Stimulated activated CD4-positive, alpha-beta T cell treated with anti-CD3 and anti-CD28 coated beads, Interleukin-12 subunit alpha, Interleukin-12 subunit beta, amount 100 ng/mL, for 48 hours (primary cell): Measurements from ENCODE around the gene MRPL55.

ENCODE experiments used
- DNase-seq, 3 donors: peaks; one replicate each; pipeline ENCODE4 v3.0.0-alpha.2; 2020; ENCODE audit warnings: low read depth in 2 of 3, low spot score in 1 of 3

MRPL55 gene

GRCh38 chr1:228072658-228073043 lies 36.4 kb downstream of the MRPL55 start:
- no peak for DNase-seq

- DNase-seq, result no peak
These were observed 37.1 kb downstream of the MRPL55 start for GRCh38 chr1:228071839-228072657.

- DNase-seq, result no peak
These were observed 38.2 kb downstream of the MRPL55 start for GRCh38 chr1:228070851-228071250.

- DNase-seq, result no peak
These were observed 38.9 kb downstream of the MRPL55 start for GRCh38 chr1:228070173-228070572.

GRCh38 chr1:228068359-228068758 lies 40.7 kb downstream of the MRPL55 start:
- DNase-seq, result no peak

- DNase-seq, result no peak
These were observed 42.0 kb downstream of the MRPL55 start for GRCh38 chr1:228066891-228067654.

- DNase-seq, result no peak
These were observed 42.7 kb downstream of the MRPL55 start for GRCh38 chr1:228066416-228066815.

GRCh38 chr1:228065543-228066347 lies 43.4 kb downstream of the MRPL55 start:
- DNase-seq, result no peak

- DNase-seq, result no peak
These were observed 44.2 kb downstream of the MRPL55 start for GRCh38 chr1:228064741-228065542.

- DNase-seq, result no peak
These were observed 44.8 kb downstream of the MRPL55 start for GRCh38 chr1:228064296-228064695.

- DNase-seq, result no peak
These were observed 45.6 kb downstream of the MRPL55 start for GRCh38 chr1:228063251-228064191.

GRCh38 chr1:228062812-228063211 lies 46.3 kb downstream of the MRPL55 start:
- no peak for DNase-seq

- DNase-seq, result no peak
These were observed 46.9 kb downstream of the MRPL55 start for GRCh38 chr1:228062085-228062791.

- DNase-seq, result no peak
These were observed 47.6 kb downstream of the MRPL55 start for GRCh38 chr1:228061411-228062084.

GRCh38 chr1:228060458-228061190 lies 48.5 kb downstream of the MRPL55 start:
- DNase-seq, result no peak

- DNase-seq, result peak; percentile 58 to 86 (median 76)
These were observed 49.3 kb downstream of the MRPL55 start for GRCh38 chr1:228059634-228060457.
